Effector CD8-positive, alpha-beta T cell (primary cell): ENCODE data around the gene KIF9.
"Not testable (repeated sequence)": the region's sequence is repeated elsewhere in the genome, so short reads cannot be mapped to it uniquely, and the experiment has no call there.

Experiments
- DNase-seq: peaks from one replicate; lab custom pipeline; 2025; lab: John Stamatoyannopoulos, UW

Gene KIF9

DNA sequence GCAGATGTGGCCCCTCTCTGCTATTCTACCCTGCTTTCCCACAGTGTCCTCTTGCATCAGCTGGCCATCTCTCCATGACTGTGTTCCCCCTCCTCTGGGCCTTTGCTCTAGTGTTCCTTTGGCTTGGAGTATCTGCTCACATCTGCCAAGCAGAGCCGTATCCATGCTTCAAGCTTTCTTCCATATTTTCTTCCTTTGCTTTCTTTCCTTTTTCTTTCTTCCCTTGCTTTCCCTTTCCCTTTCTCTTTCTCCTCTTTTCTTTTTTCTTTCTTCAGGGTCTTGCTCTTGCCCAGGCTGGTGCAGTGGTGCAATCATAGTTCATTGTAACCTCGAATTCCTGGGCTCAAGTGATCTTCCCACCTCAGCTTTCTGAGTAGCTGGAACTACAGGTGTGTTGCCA, 12.7 kb upstream of the KIF9 start:
- no peak for DNase-seq

DNA sequence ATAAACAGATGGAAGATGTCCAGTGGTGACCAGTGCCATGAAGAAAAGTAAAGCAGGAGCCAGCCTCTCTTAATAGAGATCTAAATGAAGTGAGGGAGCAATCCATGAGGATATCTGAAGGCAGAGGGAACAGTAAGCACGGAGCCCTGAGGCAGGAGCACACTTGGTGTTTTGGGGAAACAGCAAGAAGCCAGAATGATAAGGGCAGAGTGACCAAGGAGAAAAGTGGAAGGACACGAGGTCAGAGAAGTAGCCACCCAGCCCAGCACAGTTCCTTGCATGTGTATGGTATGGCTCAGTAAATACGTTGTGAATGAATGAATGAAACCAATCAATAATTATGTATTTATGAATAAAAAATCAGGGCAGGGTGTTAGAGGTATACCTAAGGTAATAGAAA, 11.8 kb upstream of the KIF9 start:
- DNase-seq: no peak

DNA sequence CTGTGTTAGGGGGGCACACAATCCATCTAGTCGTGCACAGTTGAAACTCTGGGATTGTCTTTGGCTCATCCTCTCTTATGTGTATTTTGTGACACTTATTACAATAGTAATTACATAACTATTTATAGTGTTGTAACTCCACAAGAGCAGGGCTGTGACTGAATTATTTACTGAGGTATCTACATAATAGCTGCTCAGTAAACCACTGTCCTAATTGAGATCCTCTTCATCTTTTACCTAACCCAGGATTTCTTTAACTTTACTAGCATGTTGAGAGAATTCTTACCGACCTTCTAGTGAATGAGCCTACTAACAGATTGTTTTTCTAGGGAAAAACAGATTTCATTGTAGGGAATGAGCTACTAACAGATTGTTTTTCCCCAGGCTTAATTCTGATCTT, 11.2 kb upstream of the KIF9 start:
- no peak for DNase-seq

DNA sequence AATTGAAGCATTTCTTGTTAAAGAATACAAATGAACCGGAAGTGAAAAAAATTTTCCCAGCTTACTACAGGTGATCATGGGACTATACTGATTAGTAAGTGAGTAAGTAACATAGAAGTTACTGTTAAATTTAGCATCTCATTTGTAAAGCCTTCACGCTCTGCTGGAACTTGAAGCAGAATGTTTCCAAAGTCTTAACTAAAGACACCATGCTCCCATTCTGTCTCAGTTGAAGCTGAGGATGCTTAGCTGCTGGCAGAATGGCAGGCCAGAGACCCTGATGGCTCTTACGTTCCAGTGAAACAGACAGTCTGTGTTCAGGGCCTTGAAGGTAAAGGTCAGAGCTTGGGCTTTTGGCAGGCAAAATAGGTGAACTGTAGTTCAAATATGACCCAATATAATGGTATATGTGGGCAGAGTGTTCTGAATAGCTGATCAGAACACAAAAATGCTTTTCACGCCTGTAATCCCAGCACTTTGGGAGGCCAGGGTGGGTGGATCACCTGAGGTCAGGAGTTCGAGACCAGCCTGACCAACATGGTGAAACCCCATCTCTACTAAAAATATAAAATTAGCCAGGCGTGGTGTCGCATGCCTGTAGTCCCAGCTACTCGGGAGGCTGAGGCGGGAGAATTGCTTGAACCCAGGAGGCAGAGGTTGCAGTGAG, 9.3 kb upstream of the KIF9 start:
- not testable (repeated sequence) for DNase-seq

DNA sequence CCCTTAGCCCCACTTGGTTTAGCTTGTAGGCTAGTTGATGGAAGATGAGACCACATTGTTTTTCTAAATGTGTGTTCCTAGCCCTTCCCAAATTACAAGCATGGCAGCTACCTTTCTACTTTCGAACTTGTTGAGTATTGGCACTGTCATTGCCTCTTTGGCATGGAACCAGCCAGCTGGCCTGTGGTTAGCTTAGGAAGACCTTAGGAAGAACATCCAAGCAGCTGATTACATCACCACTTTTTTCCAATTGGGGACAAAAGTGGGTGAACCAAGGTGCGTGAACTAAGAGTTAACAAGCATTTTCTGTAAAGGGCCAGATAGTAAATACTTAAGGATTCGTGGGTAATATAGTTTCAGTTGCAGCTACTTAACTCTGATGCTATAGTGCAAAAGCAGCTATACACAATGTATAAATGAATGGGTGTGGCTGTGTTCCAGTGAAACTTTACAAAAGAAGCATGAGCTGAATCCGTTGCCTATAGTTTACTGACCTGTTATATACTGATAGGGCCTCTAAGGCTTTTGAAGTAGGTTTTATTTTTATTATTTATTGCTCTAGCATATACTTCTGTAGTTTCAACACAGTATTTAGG, 8.7 kb upstream of the KIF9 start:
- DNase-seq: no peak

DNA sequence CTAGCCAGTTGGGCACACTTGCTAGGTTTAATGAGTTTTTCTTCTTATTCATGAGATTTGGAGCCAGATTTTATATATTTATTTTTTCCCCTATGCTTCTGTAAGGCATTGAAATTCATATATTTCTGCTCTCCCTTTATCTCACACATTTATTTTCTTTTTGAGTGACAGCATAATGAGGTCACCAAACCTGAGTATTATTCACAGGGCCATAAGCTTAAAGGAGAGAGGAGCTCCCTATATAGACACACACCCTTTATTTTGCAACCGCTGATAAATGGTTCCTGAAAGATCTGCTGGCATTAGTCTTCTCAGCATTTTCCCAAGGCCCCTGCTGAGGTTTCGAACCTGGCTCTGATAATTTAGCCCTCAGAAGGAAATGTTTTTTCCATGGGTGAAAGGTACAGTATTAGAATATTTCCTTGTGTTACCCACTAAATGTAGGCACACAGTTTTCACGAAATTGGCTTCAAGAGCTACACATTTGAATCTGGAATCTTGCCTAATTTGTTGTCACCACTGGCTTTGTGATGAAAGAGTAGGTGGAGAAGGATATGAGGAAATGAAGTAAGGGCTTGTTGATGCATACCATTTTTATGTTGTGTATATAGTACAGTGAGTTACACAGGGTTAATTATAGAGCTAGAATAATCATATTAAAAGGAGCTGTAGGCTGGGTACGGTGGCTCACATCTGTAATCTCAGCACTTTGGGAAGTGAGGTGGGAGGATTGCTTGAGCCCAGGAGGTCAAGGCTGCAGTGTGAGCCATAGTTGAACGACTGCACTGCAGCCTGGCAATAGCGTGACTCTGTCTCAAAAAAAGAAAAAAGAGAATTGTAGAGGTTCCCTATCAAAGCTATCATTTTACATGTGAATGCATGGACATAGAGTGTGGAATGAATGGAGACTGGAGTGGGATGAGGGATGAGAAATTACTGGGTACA, 6.6 kb upstream of the KIF9 start:
- DNase-seq: no peak

DNA sequence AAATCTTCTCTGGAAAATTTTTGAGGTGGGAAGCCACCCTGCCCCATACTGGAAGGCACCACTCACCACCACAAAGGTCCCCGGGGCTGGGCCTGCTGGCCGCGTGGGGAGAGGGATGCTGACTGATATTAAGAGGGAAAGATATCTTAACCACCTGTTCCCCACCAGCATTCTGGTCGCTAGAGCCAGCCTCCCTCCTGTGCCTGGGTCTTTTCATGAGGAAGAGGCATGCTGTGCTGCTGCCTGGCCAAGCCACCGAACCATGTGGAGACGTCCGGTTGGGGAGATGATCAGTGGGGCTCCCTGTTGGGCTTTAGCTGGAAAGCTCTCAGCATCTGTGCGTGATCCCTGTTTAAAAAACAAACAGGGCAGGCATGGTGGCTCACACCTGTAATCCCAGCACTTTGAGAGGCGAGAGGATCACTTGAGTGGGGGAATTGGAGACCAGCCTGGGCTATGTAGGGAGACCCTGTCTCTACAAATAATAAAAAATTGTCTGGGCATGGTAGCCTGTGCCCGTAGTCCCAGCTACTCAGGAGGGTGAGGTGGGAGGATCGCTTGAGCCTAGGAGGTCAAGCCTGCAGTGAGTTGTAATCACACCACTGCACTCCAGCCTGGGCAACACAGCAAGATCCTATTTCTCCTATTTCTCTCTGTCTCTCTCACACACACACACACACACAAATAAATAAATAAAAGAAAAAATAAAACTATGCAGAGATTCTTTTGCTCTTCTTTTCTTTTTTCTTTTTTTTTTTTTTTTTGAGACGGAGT, 1.2 kb upstream of the KIF9 start:
- DNase-seq: no peak

DNA sequence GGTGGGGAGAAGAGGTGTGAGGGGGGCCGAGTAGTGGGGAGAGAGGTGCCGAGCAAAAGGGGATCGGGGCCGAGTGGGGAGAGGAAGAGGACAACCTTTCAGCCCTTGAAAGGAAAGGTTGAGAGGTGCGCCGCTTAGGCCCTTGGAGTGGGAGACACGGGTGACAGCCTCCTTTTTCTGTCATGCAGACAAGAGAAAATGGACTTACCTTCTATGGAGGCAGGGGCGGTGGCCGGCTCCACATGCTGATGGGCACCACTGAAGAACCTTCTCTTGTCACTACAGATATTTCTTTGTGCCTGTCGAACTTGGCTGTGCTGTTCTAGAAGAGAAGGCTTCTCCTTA, 566 bp upstream of the KIF9 start:
- no peak for DNase-seq

DNA sequence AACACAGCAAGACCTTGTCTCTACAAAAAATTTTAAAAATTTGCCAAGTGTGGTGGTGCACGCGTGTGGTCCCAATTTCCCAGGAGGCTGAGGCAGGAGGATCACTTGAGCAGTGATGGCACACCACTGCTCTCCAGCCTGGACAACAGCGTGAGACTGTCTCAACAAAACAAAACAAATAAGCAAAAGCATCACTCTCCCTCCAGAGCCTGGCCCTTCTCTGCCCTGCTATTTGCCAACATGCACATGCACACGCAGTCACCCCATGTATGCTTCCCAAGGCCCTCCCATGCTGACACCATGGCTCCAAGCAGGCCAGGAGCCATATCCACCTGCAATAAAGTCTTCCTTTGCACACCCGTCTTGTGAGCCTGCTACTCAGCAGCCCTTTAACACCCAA, 2.1 kb downstream of the KIF9 start:
- DNase-seq: no peak

DNA sequence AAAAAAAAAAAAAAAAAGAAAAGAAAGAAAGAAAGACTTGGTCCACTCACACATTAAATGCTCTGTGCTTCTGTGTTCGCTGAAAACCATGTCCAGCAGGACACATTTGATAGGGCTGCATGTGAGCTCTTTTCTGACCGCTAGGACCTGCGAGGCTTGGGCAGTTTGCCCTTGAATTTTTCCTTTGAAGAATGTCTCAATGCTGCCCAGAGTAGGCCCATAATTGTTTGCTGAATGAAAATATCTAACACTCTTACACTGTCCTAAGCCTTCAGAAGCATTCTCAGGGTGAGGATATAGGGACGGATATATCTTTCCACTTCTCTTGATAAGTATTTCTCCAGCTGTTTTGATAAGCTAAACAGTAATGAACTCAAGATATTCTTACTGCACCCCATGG, 6.0 kb downstream of the KIF9 start:
- DNase-seq: no peak

DNA sequence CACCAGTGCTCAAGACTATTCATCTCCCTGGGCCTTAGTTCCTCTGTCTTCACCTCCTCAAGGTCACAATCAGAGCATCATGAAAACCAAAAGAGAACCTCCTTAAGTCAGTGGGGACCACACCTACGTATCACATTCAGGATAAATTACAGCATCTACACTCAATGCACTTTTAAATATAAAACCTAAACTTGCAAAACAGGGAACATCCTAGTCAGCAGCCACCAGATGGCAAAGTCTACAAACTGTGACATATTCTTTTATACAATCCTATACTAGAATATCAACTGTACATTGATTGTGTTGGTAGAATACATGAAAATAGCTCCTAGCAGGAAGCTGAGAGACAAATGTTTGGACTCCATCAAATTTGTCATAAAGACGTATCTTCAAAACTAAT, 7.9 kb downstream of the KIF9 start:
- no peak for DNase-seq

DNA sequence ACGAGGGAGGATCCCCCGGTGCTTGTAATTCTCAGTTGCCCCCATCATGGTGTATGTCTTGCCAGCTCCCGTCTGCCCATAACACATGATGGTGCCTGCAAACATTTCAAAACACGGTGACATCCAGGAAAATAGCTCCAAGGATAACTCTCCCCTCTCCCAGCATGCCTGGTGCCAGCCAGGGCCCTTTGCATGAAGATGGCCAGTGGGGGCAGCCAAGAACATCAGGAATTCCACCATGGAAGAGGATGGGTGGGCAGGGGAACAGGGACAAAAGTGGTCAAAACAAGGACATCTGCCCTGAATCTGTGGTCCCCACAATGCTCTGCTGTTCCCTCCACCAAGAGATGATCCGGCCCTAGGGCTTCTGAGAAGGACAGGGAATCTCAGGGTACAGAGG, 9.0 kb downstream of the KIF9 start:
- DNase-seq: no peak

DNA sequence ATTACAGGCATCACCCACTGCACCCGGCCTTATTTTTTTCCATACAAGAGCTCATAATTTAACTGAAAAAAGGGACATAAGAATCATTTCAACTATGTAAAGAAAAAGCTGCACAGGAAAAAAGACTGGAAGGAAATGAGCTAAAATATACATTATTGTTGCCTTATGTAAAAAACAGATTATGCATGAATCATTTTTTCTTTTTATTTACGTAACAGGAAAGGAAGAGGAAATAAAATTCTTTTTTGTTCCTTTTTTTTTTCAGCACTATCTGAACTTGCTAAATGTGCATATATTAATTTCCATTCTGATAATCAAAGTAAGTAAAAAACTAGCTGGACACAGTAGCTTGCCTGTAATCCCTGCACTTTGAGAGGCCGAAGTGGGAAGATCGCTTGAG, 12.1 kb downstream of the KIF9 start:
- DNase-seq: no peak

DNA sequence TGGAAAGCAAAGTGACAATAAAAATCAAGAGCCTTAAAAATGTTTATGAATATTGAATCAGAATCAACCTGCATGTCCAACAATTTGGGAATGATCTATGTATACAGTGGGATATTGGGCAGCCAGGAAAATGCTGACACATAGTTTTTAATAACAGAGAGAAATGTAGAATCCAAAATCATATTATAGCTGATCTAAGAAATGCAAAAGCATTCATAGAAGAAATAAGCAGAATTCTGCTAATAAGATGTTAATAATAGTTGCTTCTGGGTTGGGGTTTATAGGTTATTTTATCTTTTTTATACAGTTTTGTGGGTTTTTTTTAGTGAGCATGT, 15.1 kb downstream of the KIF9 start:
- no peak for DNase-seq

DNA sequence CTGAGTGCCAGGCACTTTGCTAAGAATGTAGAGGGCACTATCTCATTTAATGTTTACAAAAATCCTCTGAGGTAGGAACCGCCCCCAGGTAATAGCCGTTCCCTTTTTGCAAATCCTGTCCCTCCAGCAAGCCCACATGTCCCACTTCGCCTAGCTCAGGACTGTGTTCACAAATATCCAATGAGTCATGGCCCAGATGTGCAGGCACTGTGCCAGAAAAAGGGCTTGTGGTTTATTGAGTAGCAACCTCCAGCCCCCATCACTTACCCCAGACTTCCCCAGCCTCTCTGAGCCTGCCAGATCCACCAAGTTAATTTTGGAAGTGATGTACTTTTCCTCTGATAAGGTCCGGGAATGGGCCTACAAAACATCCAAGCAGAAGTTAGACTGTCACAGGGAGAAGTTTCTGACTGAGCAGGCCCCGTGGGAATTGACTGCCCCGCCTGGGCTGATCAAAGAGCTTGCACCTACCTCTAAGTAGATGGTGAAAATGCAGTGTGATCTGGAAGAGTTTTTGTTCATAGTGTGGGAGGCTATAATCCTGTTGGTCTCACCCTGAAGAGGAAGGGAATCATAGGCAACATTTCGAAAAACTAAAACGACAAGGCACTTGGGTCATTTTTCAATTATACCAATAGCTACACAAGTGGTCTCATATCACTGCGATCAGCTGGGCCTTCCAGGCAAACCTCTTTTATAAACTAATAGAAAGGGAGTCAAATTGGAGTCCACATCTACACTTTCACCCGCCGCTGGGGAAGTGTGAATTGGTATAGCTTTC, 15.7 kb downstream of the KIF9 start:
- DNase-seq: no peak

DNA sequence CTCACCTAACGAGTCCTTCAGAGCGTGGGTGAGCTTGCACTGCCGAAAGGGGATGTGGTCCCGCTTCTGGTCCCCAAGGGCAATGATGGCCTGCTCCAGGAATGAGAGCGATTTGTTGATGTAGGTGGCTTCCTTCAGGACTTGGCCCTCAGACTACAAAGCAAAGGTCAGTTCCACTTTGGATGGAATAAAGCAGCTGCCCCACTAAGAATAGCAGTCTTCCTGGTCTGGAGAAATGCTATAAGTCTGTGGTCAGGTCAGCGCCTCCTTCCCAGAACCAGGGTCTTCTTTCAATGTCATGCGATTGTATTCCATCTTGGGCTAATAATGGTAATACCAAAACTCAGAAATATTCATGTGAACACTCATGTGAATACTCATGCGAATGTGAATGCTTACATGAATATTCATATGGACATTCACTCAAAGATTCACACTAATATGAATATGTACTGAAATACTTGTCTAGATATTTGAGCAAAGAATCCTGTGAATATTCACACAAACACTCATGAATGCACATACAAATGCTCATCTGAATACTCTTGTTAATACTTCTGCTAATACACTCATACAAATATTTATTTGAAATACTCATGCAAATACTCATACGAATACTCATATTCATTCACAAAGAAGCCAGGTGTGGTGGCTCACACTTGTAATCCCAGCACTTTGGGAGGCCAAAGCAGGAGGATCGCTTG, 16.7 kb downstream of the KIF9 start:
- DNase-seq: no peak

DNA sequence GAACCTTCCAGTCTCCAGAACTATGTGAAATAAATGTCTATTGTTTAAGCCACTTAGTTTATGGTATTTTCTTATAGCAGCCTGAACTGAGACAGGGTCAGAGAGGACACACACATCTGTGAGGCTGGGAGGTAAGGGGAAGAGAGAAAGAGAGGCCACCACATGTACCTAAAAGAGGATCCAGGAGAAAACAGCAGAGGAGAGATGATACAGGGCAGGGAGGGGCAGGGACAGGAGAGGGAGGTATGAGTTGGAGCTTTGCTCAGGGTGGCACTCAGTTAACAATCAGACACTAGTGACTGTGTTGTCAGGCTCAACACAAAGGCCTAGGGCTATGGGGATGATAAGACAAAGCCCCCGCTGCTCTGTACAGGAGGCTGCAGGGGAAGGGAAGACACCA, 17.6 kb downstream of the KIF9 start:
- DNase-seq: no peak

DNA sequence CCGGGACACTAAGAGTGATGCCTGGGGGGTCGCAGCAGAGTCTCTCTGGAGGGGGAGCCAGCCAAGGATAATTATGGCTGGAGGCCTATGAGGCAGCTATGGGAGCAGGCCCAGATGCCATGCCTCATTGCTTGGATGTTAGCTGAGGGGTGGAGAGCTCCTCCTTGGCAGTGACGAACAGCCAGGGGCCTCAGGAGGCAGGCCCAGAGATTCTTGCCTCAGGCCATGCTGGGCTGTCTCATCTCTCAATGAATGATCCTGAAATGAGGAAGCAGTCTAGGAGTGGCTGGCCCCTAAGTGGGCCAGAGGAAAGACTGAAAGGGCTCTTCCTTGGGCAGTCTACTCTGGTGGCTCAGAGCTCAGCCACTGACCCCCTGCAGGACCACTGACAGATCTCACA, 21.3 kb downstream of the KIF9 start:
- no peak for DNase-seq

DNA sequence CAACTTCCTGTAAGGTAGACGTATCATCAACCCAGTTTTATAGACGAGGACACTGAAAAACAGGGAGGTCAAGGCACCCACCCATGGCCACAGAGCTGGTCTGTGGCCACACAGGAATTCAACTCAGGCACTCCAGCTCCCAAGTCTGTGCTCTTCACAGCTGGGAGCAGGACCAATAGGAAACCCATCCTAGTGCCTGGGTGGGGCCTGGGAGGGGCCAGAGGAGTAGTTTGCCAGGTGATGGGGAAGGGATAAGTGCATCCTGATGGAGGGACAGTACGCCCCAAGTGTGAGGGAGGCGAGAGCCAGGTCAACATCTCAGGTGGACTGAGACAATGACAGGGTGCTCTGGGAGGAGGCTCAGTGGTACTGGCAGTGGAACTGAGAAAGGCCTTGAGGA, 22.0 kb downstream of the KIF9 start:
- no peak for DNase-seq

DNA sequence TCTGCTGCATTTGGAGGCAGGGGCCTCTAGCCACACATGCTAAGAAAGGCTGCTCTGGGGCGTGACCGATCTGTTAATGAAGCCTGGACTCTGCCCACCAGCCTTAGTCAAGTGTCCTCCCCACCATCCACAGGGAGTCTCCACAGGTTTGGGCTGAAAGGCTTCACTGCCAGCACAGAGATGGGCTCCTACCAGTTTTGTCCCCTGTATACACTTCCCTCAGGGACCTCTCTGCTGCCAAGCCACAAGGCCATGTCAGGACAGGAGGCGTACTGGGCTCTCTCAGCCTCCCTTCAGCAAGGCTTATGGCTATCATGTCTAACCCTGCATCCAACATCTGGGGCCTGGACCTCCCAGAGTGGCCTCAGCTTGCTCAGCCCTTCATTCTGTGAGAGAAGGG, 23.5 kb downstream of the KIF9 start:
- DNase-seq: no peak

DNA sequence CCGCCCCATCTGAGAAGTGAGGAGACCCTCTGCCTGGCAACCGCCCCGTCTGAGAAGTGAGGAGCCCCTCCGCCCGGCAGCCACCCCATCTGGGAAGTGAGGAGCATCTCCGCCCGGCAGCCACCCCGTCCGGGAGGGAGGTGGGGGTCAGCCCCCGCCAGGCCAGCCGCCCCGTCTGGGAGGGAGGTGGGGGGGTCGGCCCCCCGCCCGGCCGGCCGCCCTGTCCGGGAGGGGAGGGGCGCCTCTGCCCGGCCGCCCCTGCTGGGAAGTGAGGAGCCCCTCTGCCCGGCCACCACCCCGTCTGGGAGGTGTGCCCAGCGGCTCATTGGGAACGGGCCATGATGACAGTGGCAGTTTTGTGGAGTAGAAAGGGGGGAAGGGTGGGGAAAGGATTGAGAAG, 26.3 kb downstream of the KIF9 start:
- DNase-seq: not testable (repeated sequence)
